Measurements from ENCODE around the gene ZNF710.

GRCh38 chr15:90046289-90046688 lies 45.2 kb downstream of the ZNF710 start:
- TF ChIP-seq CTCF (conservative IDR thresholded peaks at IDR 0.05; ENCODE audit: low read depth, low read length) (no peak), EZH2 (IDR thresholded peaks at IDR 0.05; ENCODE audit: borderline replicate concordance, low read depth, low read length, poor library complexity, severe bottlenecking) (no peak)

Measured in A673 (cell line).